HG03378 (cell line): Measurements from ENCODE around the gene ACTN1.
"Not testable (repeated sequence)": the region's sequence is repeated elsewhere in the genome, so short reads cannot be mapped to it uniquely, and the experiment has no call there.

ENCODE experiments used
- ATAC-seq: cut with Tn5 transposase; IDR thresholded peaks from one replicate; pipeline ENCODE4 v1.9.1; 2021; ENCODE audit warnings: mild to moderate bottlenecking, moderate library complexity; ENCODE audit not compliant: unreplicated experiment

Gene ACTN1

DNA sequence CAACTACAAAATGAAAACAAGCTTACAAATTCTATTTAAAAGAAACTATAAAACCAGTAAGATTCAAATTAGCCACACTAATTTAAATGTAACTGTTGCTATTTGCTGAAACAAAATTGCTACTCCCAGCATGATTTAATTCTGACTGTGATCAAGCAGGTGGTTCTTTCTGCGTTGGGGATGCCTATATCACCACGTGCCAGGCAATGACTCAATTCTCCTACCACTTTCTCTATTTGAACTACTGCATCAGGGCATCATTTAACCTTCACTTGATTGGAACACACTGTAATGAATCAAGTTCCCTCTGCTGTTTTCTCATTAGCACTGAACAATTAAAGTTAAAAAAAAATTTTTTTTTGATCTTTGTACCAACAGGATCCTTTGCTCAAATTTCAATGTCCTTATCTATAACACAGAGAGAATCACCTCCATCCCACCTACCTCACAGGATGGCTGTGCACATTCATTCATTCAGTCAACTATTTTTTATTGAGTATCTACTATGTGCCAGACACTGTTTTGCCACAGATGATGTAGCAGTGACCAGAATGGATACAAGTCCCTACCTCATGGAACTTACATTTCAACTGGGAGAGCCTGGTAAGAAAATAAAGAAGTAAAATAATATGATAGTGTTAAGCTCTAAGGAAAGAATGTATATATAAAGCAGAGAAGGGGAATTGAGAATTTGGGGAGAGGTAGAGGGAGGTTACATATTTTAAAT is 8.0 kb upstream of the ACTN1 start:
- ATAC-seq: no peak

DNA sequence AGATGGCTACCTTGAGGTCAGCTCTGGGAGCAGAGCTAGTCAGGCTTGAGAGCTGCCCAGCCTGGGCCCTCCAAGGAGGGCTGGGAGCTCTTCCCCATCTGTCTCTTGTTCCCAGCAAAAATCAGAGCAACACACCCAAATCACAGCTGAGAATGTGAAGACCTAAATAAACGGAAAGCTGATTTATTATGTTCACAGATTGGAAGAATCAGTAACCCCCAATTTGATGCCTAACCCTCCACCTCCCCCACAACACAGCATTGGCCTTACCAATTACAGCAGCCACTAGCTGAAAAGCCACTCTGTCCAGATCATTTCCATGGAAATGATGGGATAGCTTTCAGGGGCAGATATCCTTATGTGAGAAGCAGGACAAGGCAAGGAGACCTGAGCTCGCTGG is 7.1 kb upstream of the ACTN1 start:
- no peak for ATAC-seq

DNA sequence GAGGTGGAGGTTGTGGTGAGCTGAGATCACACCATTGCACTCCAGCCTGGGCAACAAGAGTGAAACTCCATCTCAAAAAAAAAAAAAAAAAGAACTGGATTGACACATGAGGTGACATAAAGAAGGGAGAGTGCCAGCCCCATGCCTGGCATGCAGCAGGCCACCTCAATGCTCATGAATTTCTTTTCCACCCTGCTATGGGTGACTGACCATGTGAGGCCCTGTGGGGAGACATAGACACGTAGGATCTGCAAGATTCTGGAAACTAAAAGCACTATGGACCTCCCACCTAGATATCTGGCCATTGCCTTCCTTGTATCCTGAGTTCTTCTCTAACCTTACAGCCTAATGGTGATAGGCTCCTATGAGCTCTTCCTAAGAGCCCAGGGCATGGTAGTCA is 5.6 kb upstream of the ACTN1 start:
- ATAC-seq: no peak

DNA sequence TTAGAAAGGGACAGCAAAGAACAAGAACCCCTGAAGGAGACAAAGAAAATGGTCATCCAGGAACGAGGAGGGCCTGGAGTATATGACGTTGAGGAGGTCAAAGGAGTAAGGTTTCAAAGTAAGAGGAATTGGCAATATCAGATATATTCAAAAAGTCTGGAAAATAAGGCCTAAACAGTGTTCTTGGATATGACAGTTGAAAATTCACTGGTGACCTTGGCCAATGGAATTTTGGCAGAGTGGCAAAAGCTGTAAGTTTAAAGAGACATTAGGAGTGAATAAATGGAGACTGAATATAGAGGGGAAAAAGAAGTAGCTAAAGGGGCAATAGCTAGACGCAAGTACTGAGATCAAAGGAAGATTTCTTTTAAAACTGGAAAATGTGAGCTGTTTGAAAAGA is 4.1 kb upstream of the ACTN1 start:
- no peak for ATAC-seq

DNA sequence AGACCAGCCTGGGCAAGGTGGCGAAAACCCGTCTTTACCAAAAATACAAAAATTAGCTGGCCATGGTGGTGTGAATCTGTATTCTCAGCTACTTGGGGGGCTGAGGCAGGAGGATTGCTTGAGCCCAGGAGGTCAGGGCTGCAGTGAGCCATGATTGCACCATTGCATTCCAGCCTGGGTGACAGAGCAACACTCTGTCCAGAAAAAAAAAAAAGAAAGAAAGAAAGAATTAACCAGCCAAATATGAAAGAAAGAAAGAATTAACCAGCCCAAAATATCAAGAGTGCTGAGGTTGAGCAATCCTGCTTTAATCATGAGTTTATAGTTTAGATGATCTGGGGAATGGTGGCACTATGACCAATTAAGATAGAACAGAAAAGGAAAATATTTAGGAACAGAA is 3.5 kb upstream of the ACTN1 start:
- ATAC-seq: no peak

DNA sequence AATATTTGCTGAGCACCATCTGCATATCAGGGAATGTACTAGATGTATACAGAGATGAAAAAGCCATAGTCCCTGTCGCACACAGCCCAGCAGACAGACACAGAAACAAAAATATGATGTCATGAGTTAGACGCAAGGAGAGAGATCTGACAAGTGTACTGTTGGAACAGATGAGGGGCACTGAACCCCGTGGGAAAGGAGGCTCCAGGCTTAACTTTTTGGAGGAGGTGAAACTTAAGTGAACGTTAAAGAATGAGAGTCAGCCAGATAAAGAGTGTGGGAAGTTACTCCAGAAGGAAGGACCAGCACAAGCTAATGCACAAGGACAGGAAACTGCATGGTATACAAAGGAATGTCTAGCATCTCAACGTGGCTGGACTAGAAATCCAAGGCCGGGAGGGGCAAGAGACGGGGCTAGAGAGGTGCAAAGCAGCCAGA is 2.5 kb upstream of the ACTN1 start:
- ATAC-seq: no peak

DNA sequence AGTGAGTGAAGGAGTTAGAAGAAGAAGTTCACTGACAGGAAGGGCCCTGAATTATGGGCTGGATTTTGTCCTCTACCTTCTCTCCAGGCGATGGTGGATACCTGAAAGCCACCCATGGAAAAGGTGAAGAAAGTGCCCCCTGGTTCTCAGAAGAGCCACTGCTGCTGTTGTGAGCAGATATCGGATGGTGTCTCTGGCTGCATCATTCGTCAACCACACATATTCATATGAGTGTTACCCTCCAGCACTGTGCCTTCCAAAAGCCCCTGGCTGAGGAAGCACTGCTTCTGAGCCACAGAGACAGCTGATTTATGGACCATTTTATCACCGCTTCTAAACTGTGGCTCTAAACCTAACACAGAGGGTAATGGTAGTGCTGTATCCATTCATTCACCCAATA is 2.0 kb upstream of the ACTN1 start:
- ATAC-seq: no peak

DNA sequence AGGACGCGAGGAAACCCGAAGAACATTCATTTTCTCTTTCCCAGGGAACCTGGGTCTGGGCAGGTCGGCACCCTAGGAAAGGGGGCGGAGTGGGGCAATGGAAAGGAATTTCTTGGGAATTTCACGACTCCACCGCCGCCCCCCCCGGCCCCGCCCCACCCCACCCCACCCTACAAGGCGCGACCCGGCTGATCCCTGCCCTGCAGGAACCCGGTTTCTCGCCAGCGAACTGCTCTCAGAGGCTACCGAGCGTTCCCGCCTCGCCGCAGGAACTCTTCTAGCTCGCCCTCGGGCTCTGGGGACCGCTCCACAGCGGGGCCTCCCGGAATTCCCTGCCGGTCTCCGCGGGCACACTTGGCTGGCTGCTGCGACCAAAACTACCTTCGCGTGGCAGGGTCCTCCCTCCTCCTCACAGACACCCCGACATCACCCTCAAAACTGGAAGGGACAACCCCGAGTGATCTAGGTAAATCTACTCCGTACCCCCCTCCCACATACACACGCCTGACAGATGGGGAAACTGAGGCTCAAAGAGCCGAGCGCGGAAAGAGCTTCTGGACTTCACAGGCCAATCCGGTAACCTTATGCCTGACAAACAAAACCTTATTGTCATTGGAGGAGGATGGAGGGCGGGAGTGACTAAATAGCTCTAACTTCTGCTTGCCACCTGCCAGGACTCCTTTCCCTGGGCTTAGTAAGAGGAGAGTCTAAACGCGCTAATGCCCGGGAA is 785 bp upstream of the ACTN1 start:
- ATAC-seq: no peak

DNA sequence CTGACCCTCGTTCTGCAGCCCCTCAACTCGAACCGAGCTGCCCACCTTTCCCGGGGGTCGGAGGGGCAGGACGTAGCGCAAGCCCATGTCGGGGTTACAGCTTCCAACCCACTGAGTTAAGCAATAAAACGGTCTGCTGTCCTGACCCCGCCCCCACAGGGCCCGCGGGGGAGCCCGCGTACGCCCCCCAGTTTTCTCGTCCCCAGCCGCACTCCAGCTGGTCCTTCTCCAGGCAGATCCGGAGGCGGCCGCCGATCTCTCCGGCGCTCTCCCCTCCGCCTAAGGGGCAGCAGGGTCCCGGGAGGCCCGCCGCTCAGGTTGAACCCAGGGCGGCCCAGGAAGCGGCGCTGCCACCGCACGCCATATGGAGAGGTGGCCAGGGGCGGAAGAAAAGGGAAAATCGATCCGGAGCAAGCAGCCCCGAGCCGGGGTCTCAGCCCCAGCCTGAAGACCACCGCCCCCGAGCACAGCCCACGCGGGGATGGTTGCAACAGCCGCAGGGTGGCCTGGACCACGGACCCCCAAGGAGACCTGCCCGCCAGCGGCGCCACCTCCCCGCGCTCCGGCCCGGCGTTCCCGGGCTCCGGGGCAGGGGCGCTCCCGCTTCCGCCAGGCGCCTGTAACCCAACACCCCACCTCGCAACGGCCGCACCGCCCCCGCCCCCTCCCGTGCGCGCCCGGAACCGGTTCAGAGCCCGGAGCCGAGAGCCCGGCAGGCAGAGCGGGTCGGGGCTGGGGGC is 760 bp downstream of the ACTN1 start:
- no peak for ATAC-seq

DNA sequence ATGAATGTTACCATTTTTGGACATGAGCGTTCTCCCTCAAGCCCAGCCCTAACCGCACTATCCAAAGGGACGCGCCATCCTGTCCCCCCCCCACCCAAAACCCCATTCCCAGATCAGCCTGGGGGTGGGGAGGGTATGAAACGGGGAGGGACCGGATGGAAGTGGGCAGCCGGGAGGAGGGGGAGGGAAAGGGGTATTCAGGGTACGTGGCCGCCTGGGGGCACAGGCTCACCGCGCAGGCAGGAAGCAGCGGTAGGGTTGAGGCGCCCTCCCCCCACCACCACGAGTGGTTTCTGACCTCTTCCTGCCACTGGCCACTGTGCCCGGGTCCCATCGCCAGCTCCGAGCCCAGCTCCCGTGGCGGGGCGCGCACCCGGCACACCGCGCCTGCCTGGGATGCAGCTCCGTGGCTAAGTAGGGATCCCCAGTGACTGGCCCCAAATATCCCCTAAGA is 1.4 kb downstream of the ACTN1 start:
- no peak for ATAC-seq

DNA sequence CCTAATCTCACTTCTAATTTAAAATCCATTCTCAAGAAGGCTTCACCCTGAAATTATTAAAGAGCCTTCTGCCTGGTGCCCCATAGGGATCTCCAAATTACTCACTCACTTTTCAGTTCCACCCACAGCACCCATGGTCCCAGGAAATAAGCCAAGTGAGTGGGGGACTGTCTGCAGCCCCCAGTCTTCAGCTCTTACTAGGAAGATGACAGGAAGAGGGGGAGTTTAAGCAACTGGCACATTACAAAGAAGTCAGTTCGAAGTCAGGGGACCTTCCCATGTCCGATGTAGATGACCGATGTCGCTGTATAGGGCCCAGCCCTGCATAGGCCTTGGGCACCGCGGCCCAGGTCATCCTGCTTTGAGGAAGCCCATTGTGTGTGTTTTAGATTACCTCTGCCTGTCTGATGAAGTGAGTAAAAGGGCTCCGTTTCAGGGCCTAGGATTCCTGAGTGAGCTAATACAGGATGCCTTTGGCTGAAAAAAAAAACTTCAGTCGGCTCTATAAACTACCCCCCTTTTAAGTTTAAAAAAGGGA is 1.9 kb downstream of the ACTN1 start:
- no peak for ATAC-seq

DNA sequence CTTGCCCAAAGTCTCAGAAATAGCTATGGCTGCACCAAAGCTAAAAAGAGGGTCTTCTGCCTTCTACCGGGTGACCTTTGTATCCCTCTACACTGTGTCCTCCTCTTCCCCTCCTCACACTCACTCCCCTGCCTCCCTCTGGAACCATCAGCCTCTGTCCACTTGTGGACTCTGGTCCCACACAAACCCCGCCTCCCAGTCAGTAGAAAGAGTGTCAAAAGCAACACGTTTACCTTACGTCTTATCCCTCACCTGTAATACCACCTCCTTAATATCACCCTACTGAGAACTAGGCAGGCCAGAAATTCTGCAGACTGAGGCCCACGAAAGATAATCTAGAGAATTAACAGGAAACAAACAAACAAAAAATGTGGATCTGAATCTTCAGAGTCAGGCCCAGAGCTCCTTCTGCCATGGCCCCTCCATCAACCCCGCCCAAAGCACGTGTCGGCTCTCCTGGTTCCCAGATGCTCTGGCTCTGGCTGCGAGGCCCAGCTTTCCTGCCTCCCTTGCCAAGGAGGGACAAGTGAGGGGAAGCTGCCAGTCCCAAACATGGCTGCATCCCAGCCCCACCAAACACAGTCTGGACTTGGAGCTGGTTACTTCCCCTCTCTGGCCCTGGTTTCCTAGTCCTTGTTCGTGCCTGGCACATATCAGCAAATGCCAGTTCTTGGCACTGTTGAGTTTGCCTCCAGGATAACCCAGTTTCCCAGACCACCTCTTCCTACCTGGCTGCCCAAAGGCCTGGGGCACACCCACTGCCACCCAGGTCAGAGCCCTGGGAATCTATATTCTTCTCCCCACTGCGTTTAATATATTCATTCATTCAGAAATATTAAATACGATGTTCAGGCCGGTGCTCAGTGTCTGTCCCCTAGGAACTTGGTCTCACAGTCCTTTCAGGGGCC is 2.7 kb downstream of the ACTN1 start:
- no peak for ATAC-seq

DNA sequence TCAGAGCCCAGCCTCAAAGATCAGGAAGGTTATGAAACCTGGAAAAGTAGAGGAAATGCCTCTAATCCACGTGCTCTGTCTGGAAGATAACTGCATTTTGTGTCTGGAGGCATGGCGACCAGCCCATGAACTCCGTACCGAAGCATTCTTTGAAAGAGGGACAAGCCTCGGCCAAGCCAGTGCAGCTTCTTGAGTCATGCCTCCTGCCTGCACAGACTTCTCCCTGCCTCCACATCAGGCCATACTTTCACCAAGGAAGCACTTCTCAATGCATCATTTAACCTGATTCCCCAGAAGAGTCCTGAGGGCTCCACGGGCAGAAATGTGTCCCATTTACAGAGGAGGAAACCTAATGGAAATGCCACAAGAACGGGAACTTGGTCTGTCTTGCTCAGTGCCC is 3.4 kb downstream of the ACTN1 start:
- no peak for ATAC-seq

DNA sequence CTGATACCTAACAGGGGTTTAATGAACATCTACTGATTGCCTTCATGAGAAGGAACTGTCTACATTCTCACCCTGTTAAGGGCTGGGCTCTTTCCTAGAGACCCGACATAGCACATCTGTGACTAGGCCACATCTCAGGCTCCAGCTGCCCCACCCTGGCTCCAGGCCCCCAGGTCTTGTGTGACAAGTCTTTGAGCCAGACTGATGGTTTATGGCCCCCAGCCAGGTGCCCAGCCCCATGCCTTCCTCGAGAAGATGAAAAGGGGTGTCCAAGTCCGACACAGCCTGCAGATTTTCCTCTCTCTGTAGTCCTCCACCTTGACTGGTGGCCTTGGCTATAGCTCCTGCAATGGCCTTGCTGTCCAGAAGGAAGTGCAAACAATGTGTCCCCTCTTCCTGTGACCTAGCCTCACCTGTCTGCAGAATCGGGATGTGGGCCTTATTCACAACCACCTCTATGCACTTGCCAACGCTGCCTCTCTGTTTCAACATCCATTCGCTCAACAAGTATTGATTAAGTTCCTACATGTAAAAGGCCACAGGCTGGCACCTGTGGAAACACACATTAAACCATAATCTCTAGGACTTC is 4.2 kb downstream of the ACTN1 start:
- no peak for ATAC-seq

DNA sequence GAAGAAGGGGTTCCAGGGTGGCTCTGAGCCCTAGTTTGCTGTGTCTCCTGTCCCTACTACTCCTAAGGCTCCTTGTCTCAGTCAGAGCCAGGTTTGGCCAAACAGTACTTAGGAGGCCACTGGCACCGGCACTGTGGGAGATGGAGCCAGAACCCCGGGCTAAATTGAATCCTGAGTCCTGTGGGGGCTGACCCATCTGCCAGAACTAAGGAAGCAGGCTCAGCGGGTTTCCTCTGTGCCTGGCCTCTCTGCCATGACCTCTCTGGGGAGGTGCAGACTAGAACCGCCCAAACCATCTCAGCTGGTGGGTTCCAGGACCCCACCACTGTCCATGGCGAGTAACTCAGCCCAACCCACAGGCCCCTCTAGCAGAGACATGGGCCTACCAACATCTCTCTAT is 5.5 kb downstream of the ACTN1 start:
- ATAC-seq: no peak

DNA sequence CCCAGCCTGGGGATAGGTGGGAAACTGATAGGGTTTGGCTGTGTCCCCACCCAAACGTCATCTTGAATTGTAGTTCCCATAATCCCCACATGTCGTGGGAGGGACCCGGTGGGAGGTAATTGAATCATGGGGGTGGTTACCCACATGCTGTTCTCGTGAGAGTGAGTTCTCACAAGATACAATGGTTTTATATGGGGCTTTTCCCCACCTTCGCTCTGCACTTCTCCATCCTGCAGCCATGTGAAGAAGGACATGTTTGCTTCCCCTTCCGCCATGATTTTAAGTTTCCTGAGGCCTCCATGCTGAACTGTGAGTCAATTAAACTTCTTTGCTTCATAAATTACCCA is 5.9 kb downstream of the ACTN1 start:
- not testable (repeated sequence) for ATAC-seq

DNA sequence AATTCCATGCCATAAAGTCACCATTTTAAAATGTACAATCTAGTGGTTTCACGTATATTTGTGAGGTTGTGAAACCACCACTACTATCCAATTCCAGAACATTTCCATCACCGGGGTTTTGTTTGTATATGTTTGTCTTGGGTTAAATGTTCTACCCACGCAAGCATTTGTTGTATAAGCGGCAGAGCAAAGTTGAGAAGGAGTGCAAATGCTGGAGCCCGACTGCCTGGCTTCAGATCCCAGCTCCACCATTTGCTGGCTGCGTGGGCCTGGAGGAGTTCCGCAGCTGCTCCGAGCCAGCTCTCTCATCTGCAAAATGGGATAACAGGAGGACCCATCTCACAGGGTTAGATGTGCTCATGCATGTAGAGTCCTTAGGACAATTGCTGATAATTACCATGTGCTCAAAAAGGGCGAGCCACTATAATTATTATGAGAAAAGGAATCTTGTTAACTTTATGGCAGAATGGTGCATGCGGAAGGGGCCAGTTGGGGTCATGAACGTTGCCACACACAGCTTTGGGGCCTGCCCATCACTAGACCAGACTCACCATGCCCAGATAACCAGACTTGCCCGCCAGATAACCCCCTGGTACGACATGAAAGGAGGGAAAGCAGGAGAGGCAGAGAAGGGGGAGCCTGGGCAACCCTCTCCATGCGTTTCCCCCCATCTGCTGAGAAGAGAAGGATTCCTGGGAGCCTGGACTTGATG is 6.4 kb downstream of the ACTN1 start:
- no peak for ATAC-seq

DNA sequence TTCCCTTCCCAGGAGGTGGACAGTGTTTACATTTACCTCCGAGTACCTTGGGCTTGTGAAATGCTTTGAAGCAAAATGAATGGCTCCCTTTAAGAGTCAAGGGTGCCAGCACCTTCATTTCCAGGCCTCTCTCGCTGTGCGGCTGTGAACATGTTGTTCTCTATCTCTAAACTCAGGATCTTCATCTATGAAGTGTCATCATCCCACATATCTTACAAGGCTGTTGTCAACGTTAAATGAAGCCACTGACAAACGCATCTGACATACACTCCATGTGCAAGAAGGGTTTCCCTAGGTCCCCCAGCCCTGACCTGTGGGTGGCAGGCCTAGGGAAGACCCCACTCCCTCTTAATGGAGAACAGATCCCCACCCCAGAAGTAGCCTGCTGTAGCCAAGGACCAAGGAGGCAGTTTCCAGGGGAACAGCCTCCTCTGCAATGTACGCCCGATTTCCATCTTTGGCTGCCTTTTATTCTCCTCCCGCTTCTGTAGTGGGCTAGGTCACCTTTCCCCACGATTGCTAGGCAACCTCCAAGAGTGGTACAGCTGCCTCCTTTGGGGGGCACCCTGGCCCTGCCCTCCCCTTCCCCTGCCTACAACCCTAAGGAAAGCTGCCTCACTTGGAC is 7.6 kb downstream of the ACTN1 start:
- no peak for ATAC-seq

DNA sequence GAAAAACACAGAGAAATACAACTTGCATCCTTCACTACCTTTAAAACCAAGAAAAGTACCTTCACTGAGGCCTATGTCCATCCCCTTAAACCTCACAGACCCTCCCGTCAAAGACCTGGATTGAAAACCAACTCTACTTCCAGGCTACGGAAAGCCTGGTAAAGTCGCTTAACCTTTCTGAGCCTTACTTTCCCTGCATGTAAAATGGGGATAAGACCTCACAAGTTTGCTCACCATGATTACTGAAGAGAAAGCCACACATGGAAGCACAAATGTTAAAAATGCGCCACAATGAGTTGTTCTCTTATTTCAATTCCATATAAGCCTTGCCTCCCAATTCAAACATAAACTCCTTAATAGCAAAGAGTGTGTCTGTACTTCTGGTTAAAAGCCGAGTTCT is 8.4 kb downstream of the ACTN1 start:
- ATAC-seq: no peak
